SU-DHL-6 (cell line): ENCODE measurements around the gene ELF4.
"Not testable (repeated sequence)": the region's sequence is repeated elsewhere in the genome, so short reads cannot be mapped to it uniquely, and the experiment has no call there.

ENCODE experiments used
- H2AFZ ChIP-seq: fragments of 200-600 bp; sonication (generic); 2 replicates; pipeline ENCODE4 v1.6.1; 2014; ENCODE audit warnings: low read depth, mild to moderate bottlenecking, moderate library complexity, mixed read lengths, antibody characterized with exemption, low read length; ENCODE audit not compliant: severe bottlenecking
- H3F3A ChIP-seq: fragments of 200-600 bp; shearing (Covaris generic); 2 replicates; pipeline ENCODE4 v1.6.0; 2016; ENCODE audit warnings: antibody characterized with exemption, mild to moderate bottlenecking; ENCODE audit not compliant: insufficient read depth
- H3K27ac ChIP-seq: fragments of 200-600 bp; sonication (generic); 2 replicates; pipeline ENCODE4 v1.5.1; 2016; ENCODE audit warnings: low read depth, mild to moderate bottlenecking, low read length, moderate library complexity, mixed read lengths
- H3K27me3 ChIP-seq: fragments of 200-600 bp; sonication (generic), shearing (Covaris generic); 2 replicates; pipeline ENCODE4 v1.6.0; 2014; ENCODE audit warnings: mild to moderate bottlenecking, low read length
- H3K36me3 ChIP-seq: fragments of 200-600 bp; sonication (generic); 2 replicates; pipeline ENCODE4 v1.6.1; 2014; ENCODE audit warnings: mild to moderate bottlenecking, low read length, mixed read lengths
- H3K4me2 ChIP-seq: fragments of 300-600, 200-600 bp; shearing (Covaris generic), sonication (generic); 2 replicates; pipeline ENCODE4 v1.6.0; 2014; ENCODE audit warnings: low read length, low read depth, mild to moderate bottlenecking; ENCODE audit not compliant: poor library complexity, severe bottlenecking
- H3K4me3 ChIP-seq: fragments of 200-600 bp; sonication (generic); 2 replicates; pipeline ENCODE4 v1.5.1; 2014; ENCODE audit warnings: antibody characterized with exemption, low read length, mild to moderate bottlenecking, mixed read lengths; ENCODE audit not compliant: insufficient read depth, poor library complexity, severe bottlenecking
- H3K79me2 ChIP-seq: fragments of 200-600 bp; sonication (generic); 2 replicates; pipeline ENCODE4 v1.6.1; 2014; ENCODE audit warnings: mild to moderate bottlenecking, low read length, moderate library complexity; ENCODE audit not compliant: insufficient read depth
- H3K9ac ChIP-seq: fragments of 200-600 bp; sonication (generic); 2 replicates; pipeline ENCODE4 v1.7.0; 2014; ENCODE audit warnings: mild to moderate bottlenecking, low read length
- H3K9me2 ChIP-seq: fragments of 200-600 bp; sonication (generic); replicated peaks from 2 replicates; pipeline ENCODE4 v1.6.1; 2014; ENCODE audit warnings: low read length; ENCODE audit not compliant: insufficient read depth
- H3K9me3 ChIP-seq: fragments of 200-600 bp; sonication (generic); 2 replicates; pipeline ENCODE4 v1.6.1; 2014; ENCODE audit warnings: low read length, mixed read lengths; ENCODE audit not compliant: insufficient read depth
- H4K20me1 ChIP-seq: fragments of 200-600 bp; sonication (generic); 2 replicates; pipeline ENCODE4 v1.6.1; 2014; ENCODE audit warnings: low read depth, mild to moderate bottlenecking, antibody characterized with exemption, low read length, moderate library complexity, mixed read lengths
- EZH2phosphoT487 ChIP-seq: fragments of 200-600 bp; sonication (generic), shearing (Covaris generic); conservative IDR thresholded peaks from 2 replicates; pipeline ENCODE4 v1.6.1; 2018; ENCODE audit warnings: mild to moderate bottlenecking, antibody characterized with exemption, low read length, moderate library complexity, mixed read lengths
- TF ChIP-seq, protein P1 (sequence below): fragments of 200-600 bp; sonication (generic); IDR thresholded peaks from one replicate; pipeline ENCODE4 v1.5.1; 2017; ENCODE audit warnings: antibody characterized with exemption, mild to moderate bottlenecking, low read length, moderate library complexity; ENCODE audit not compliant: insufficient read depth, poor library complexity, severe bottlenecking

ELF4 gene

DNA sequence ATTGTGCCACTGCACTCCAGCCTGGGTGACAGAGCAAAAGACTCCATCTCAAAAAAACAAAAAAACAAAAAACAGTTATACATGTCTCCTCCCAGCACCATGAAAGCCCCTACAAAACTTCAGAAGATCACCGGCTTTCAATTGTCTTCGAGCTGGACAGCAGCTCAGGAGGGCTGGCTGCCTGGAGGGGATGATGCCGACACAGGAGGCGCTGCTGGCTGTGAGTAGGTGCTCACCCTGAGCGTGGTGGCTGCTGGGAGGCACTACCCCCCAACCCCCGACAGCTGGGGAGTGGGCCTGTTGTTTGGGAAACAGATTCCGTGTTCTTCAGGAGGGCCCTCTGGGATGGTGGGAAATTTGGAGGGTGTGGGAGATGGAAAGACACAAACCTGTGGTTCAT, 6.9 kb upstream of the ELF4 start:
- Histone ChIP-seq H3K9ac (no peak overlapping the region), H3F3A (no peaks in the 10 kb centered on the region), H3K36me3 (no peaks in the 10 kb centered on the region), H3K79me2 (no peaks in the 10 kb centered on the region), H4K20me1 (no peaks in the 10 kb centered on the region), H3K27me3 (no peaks in the 10 kb centered on the region), H3K27ac (no peak overlapping the region), H3K9me2 (no peaks in the 10 kb centered on the region), H3K4me2 (no peak overlapping the region), H2AFZ (no peak overlapping the region), H3K9me3 (no peaks in the 10 kb centered on the region), H3K4me3 (no peak overlapping the region)
- TF ChIP-seq EZH2phosphoT487, result no peak
- TF ChIP-seq, protein P1, sequence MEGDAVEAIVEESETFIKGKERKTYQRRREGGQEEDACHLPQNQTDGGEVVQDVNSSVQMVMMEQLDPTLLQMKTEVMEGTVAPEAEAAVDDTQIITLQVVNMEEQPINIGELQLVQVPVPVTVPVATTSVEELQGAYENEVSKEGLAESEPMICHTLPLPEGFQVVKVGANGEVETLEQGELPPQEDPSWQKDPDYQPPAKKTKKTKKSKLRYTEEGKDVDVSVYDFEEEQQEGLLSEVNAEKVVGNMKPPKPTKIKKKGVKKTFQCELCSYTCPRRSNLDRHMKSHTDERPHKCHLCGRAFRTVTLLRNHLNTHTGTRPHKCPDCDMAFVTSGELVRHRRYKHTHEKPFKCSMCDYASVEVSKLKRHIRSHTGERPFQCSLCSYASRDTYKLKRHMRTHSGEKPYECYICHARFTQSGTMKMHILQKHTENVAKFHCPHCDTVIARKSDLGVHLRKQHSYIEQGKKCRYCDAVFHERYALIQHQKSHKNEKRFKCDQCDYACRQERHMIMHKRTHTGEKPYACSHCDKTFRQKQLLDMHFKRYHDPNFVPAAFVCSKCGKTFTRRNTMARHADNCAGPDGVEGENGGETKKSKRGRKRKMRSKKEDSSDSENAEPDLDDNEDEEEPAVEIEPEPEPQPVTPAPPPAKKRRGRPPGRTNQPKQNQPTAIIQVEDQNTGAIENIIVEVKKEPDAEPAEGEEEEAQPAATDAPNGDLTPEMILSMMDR, result no peak

DNA sequence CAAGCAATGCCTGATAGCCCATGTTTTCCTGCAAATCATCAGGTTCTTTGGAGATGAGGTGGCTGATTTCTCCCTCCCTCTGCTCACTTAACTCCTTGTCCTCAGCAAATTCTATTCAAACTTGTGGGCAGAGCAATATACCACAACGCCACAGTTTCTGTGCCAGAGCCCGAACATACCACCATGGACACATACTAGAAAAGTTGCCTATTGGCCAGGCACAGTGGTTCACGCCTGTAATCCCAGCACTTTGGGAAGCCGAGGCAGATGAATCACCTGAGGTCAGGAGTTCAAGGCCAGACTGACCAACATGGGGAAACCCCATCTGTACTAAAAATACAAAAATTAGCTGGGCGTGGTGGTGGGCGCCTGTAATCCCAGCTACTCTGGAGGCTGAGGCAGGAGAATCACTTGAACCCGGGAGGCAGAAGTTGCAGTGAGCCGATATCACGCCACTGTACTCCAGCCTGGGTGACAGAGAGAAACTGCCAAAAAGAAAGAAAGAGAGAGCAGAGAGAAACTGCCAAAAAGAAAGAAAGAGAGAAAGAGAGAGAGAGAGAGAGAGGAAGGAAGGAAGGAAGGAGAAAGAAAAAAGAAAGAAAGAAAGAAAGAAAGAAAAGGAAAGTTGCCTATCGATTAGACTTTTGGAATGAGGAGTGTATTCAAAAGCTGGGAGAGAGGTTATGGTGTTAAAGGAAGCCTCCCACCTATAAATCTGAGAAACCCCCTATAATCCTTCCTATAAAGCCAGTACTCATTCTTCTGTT, 5.0 kb upstream of the ELF4 start:
- H3K4me2 ChIP-seq, H3F3A ChIP-seq, H2AFZ ChIP-seq, H4K20me1 ChIP-seq, H3K36me3 ChIP-seq, H3K9me2 ChIP-seq, H3K27ac ChIP-seq, H3K9me3 ChIP-seq, H3K79me2 ChIP-seq, H3K4me3 ChIP-seq, H3K9ac ChIP-seq, H3K27me3 ChIP-seq: not testable (repeated sequence)

DNA sequence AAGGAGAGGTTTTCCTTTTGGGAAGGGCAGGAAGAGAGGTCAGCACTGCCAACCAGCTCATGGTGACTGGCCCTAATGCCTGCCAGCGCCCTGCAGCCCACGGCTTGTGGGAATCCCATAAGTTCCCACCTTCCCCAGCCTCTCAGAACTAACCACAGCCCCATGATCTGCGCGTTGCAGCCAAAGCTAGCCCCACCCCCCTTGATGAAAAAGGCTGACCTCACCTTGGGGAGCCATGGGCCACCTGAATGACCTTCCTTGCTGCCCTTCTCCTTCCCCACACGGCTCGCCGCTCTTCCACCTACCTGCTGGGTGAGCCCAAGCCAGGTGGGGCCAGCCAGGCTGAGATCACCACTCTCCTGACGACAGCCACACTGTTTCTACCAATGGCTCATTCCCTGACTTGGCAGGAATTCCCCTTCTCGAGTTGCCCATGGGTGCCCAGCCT, 3.9 kb upstream of the ELF4 start:
- Histone ChIP-seq H3K4me2 (no peak overlapping the region), H3K27ac (no peak overlapping the region)

More for the DNA sequence above, 3.9 kb upstream of the ELF4 start:
- no peak overlapping the region for H3K9ac ChIP-seq
- H2AFZ ChIP-seq, result no peak overlapping the region
- no peaks in the 10 kb centered on the region for H4K20me1 ChIP-seq
- H3K36me3 ChIP-seq, result no peaks in the 10 kb centered on the region
- no peaks in the 10 kb centered on the region for H3K9me2 ChIP-seq
- no peak overlapping the region for H3K4me3 ChIP-seq
- peaks cover 10% of the 10 kb centered on the region; the same call in 1 of the 2 replicates for H3K79me2 ChIP-seq
- H3K27me3 ChIP-seq, result no peaks in the 10 kb centered on the region
- no peaks in the 10 kb centered on the region for H3F3A ChIP-seq
- TF ChIP-seq, protein P1, result no peak
- TF ChIP-seq EZH2phosphoT487, result no peak
- no peaks in the 10 kb centered on the region for H3K9me3 ChIP-seq
